Dedifferentiated amniotic fluid mesenchymal stem cell (primary cell): Measurements from ENCODE around the gene ZNF574.
A peak's percentile ranks its signal among the peaks of the same experiment; 100 is the strongest.
"Not testable (repeated sequence)": the region's sequence is repeated elsewhere in the genome, so short reads cannot be mapped to it uniquely, and the experiment has no call there.

Source experiments
- DNase-seq: peaks from one replicate; pipeline ENCODE4 v3.0.0-alpha.2; 2016; ENCODE audit errors: extremely low spot score

The ZNF574 gene

GRCh38 chr19:42099336-42099925 lies 23.5 kb downstream of the ZNF574 start:
- DNase-seq = no peak

DNA sequence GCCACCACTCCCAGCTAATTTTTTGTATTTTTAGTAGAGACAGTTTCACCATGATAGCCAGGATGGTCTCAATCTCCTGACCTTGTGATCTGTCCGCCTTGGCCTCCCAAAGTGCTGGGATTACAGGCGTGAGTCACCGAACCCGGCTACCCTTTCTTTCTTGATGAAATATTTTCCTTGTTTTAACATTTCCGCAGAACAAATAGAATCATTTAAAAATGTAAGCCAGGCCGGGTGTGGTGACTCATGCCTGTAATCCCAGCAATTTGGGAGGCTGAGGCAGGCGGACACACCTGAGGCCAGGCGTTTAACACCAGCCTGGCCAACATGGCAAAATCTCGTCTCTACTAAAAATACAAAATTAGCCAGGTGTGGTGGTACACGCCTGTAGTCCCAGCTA lies 24.3 kb downstream of the ZNF574 start:
- not testable (repeated sequence) for DNase-seq

DNA sequence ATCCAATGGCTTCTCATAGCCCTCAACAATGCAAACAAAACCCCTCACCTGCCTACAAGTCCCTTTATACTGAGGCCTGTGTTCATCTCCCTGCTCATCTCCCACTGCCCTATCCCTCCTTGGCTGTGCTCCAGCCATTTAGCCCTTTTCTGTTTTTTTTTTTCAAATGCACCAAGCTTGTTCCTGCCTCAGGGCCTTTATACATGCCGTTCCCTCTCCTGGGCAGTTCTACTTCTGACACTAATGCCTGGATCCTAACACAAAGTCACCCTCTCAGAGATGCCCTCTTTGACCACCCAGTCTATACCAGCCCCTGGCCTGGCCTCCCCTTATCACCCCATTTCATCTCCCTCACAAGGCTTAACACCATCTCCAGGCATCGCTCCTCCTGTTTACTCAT lies 26.9 kb downstream of the ZNF574 start:
- DNase-seq = no peak

DNA sequence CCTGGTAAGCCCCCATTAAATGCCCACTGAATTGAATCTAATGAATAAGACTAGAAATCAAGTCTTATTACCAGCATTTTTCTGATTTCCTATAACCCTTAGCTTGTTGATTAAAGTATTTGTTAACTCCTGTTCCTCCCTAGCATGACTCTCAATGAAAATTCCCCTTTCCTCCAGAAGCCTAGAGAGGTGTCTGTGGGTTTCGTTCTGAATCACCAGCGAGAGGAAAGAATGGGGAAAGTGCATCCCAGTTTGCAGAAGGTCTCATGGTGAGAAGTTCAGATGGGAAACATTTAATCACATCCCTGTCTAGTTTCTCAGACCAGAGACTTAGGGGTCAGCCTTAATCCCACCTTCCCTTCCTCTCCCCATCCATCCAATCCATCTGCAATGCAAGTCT lies 29.4 kb downstream of the ZNF574 start:
- DNase-seq = no peak

- peak; percentile 83 for DNase-seq
These were observed 32.8 kb downstream of the ZNF574 start for GRCh38 chr19:42108527-42109389.

DNA sequence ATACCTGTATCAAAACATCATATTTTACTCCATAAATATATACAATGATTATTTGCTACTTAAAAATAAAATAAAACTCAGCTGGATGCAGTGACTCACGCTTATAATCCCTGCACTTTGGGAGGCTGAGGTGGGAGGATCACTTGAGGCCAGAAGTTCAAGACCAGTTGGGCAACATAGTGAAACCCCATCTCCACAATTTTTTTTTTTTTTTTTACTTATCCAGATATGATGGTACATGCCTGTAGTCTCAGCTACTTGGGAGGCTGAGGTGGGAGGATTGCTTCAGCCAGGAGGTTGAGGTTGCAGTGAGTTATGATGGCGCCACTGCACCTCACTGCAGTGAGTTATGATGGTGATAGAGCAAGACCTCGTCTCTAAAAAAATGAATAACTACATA lies 33.9 kb downstream of the ZNF574 start:
- no peak for DNase-seq

DNA sequence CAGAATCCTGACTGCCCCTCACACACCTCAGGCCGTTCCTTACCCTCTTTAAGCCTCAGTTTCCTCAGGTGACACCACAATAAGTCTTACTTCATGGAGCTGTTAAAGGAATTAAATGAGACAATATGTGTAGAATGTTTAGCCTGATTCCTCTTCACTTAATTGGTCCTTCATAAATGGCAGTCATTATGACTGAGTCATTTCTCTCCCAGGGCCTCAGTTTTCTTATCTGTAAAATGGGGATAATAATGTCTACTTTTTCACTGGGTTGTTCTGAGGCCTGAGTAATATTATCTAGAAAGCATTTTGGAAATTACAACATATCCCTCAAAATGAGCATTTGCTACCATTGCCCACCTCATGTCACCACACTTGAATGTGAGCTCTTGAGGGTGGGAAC lies 34.7 kb downstream of the ZNF574 start:
- no peak for DNase-seq

- DNase-seq = no peak
These were observed 35.4 kb downstream of the ZNF574 start for GRCh38 chr19:42111384-42111783.

GRCh38 chr19:42111811-42112210 lies 35.8 kb downstream of the ZNF574 start:
- no peak for DNase-seq

GRCh38 chr19:42113641-42114348 lies 37.8 kb downstream of the ZNF574 start:
- DNase-seq = peak; percentile 87

DNA sequence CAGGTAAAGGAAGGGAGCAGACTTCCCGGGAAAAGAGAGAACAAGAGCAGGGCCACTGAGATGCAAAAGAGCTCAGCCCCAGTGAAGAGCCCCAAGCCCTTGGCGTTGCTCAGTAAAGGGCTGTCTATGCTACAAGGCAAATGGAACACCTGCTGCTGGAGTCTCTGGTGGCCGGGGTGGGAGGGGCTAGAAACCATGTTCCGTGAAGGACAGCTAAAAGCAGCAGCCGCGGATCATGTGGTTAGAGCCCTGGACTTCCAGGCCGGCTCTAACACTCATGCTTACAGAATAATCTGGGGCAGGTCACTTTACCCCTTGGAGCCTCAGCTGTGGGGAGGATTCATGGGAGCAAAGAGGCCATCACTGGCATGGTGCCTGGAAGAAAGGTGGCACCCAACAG lies 38.4 kb downstream of the ZNF574 start:
- no peak for DNase-seq

DNA sequence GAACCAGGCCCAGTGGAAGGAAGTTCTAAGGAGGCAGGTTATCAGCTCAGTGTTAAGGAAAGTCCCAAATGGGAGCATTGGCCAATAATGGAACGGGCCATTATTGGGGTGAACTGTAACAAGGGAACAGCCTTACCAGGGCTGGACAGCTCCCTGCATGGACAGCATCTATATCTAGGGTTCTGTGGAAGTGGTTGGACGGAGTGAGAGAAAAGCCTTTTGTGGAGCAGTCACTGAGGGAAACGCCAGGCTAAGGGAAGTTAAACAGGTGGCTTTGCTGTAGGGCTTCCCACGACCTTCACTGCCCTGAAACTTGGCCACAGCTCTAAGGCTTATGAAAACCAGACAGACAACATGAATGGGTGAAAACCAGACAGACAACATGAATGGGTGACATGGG lies 39.3 kb downstream of the ZNF574 start:
- DNase-seq = no peak

DNA sequence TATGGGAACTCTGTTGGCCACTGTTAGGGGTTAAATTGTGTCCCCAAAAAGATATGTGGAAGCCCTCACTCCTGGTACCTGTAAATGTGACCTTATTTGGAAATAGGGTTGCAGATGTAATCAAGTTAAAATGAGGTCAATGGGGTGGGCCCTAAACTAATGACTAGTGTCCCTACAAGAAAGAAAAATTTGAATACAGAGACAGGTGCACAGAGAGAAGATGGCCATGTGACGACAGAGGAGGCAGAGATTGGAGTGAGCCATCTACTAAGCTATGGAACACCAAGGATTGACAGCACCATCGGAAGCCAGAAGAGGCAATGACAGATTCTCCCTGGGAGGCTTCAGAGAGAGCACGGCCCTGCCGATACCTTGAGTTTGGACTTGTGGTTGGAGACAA lies 39.7 kb downstream of the ZNF574 start:
- DNase-seq = no peak

- no peak for DNase-seq
These were observed 40.5 kb downstream of the ZNF574 start for GRCh38 chr19:42116308-42117075.

DNA sequence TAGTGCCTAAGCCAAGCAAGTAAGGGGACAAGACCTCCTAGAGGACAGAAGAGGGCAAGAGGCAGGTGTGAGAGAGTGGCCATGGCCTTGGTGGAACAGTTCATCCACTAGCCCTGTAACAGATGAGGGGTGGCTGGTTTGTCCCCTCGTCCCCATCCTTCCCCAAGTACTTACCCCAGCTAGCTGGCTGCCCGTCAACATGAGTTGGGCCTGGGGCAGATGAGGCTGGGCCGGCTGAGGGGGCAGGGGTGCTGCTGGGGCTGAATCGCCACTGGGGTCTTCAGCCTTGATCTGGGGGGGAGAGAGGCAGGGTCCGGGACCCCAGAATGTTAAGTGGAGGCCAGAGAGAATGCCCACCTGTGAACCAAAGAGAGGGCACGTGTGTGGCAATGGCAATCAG lies 41.1 kb downstream of the ZNF574 start:
- DNase-seq = no peak

- no peak for DNase-seq
These were observed 44.5 kb downstream of the ZNF574 start for GRCh38 chr19:42120276-42120980.

DNA sequence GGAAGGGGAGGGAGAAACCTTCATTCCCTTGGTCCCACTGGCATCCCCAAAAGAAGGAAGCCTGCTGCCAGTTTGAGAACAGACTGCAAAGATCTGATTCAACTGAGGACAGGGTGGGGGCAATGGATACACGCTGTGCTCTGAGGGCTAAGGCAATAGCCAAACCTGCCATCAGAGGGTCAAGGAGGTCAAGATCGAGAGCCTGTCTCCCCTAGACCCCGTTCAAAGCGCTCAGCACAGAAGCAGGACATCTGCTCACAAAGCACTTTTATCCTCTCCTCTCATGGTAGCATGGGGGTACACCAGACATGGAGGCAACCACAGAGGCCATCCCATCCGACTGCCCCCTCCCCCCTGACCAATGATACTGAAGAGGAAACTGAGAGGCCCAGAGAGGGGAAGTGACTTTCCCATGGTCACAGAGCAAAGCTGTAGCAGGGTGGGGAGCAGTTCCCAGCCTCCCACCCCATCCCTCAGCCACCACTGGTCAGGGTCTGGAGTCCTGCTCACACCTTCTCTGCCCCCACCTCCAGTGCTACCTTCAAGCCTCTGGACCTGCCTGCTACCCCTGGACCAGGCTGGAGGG lies 45.2 kb downstream of the ZNF574 start:
- no peak for DNase-seq

DNA sequence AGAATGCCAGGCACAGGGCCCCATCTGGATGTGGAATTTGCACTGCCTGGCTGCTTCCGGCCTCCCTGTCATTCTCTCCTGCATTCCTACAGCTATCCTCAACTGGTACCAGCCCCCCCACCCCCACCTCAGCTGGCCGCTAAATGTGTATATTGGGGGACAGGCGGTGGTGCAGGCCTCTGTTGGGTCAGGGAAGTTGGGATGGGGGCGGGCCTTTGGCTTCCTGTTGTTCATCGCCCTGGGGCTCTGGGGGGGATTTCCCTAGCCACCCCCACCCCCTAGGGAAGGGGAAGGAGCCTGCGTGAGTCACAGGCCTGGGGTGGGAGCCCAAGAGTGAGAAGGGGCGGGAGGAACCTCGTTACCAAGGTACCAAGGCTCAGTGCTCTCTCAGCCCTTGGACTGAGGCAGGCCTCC lies 45.7 kb downstream of the ZNF574 start:
- DNase-seq = peak; percentile 31

- no peak for DNase-seq
These were observed 47.0 kb downstream of the ZNF574 start for GRCh38 chr19:42122691-42123607.

DNA sequence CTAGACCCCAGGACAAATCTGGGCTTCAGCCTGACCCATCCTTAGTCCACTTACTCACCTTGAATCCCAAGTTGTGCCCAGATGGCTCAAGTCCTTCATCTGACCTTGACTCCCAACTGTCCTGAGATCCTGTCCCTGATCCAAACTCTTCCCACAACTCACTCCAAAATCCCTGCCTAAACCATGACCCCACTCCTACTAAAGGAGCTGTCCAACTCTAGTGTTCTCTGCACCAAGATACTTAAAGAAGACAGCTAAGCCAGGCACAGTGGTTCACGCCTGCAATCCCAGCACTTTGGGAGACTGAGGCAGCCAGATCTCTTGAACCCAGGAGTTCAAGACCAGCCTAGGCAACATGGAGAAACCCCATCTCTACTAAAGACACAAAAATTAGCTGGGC lies 47.8 kb downstream of the ZNF574 start:
- DNase-seq = no peak
